Left lung (tissue), 10 donors: ENCODE data around the gene NFATC4. TPM values are rescaled to one million over a fixed set of nuclear protein-coding genes. Genes with fewer than 3 reads are reported as not detected.
A peak's percentile ranks its signal among the peaks of the same experiment; 100 is the strongest.

Experiments
- ATAC-seq: fragments of 200-7000 bp; cut with Tn5 transposase; one replicate; pipeline ENCODE4 v1.9.1; 2020; ENCODE audit warnings: moderate library complexity
- DNase-seq, 4 donors: peaks; one replicate each; pipeline ENCODE4 v3.0.0-alpha.2; 2013 to 2020
- H3K27ac ChIP-seq, 2 donors: fragments of 200-600 bp; sonication (generic) in 1 of 2; one replicate each; pipeline versions ENCODE4 v1.5.0 to v1.8.0; 2020 to 2021
- H3K27me3 ChIP-seq, 2 donors: fragments of 200-600 bp; sonication (generic) in 1 of 2; one replicate each; pipeline versions ENCODE4 v1.5.0 to v1.8.0; 2020 to 2021
- H3K36me3 ChIP-seq, 2 donors: fragments of 200-600 bp; sonication (generic) in 1 of 2; one replicate each; pipeline versions ENCODE4 v1.5.0 to v1.8.0; 2020 to 2021
- H3K4me1 ChIP-seq, 2 donors: fragments of 200-600 bp; one replicate each; pipeline ENCODE4 v1.8.0; 2021
- H3K4me3 ChIP-seq, 2 donors: fragments of 200-600 bp; sonication (generic) in 1 of 2; one replicate each; pipeline versions ENCODE4 v1.5.0 to v1.8.0; 2020 to 2021; ENCODE audit warnings: mild to moderate bottlenecking in 1 of 2
- H3K9me3 ChIP-seq, 2 donors: fragments of 200-600 bp; sonication (generic) in 1 of 2; one replicate each; pipeline versions ENCODE4 v1.5.0 to v1.8.0; 2020 to 2021
- intact Hi-C, 2 donors: fragments of 100-400 bp; cut with DNase I; formaldehyde crosslinking; loops; one replicate each; pipeline versions ENCODE4 v1.11.2 to v1.14.2; 2022
- polyA plus RNA-seq, 6 donors: library from polyadenylated mRNA; unstranded; fragments of 120-200 nt; gene quantifications; one replicate each; pipeline ENCODE4 v1.2.1, GENCODE V29; 2013; ENCODE audit not compliant: insufficient read length in 6 of 6
- total RNA-seq, 2 donors: library from RNA; stranded (reverse); fragmentation: NEBNext Ultra II Directional; extraction: Animal tissue kit (Norgen Biotek cat#: 25700); gene quantifications; one replicate each; pipeline ENCODE4 v1.2.1, GENCODE V29; 2021
- TF ChIP-seq, protein P1 (sequence below), 2 donors: fragments of 200-600 bp; sonication (generic) in 1 of 2; IDR thresholded peaks; one replicate each; pipeline versions ENCODE4 v1.5.0 to v1.8.0; 2021; ENCODE audit warnings: antibody characterized with exemption in 2 of 2
- donor health status: DM: no; HTN: yes; CAD: no.
- donor health status: DM: no; HTN: no; CAD: no.

The NFATC4 gene
- total and polyA plus RNA-seq, 8 donors: 39.4 to 102 (median 81.1) TPM

GRCh38 chr14:24422694-24423601, 55.0 kb downstream of the NFATC4 start:
- intact Hi-C loops: no loop called here
- Histone ChIP-seq H3K9me3 (no peaks in the 10 kb centered on the region), H3K27ac (no peak overlapping the region), H3K4me1 (peaks cover 5 to 32% of the 10 kb centered on the region in 2 donors), H3K4me3 (no peak overlapping the region), H3K27me3 (no peaks in the 10 kb centered on the region), H3K36me3 (no peaks in the 10 kb centered on the region)
- DNase-seq: no peak
- TF ChIP-seq, protein P1, sequence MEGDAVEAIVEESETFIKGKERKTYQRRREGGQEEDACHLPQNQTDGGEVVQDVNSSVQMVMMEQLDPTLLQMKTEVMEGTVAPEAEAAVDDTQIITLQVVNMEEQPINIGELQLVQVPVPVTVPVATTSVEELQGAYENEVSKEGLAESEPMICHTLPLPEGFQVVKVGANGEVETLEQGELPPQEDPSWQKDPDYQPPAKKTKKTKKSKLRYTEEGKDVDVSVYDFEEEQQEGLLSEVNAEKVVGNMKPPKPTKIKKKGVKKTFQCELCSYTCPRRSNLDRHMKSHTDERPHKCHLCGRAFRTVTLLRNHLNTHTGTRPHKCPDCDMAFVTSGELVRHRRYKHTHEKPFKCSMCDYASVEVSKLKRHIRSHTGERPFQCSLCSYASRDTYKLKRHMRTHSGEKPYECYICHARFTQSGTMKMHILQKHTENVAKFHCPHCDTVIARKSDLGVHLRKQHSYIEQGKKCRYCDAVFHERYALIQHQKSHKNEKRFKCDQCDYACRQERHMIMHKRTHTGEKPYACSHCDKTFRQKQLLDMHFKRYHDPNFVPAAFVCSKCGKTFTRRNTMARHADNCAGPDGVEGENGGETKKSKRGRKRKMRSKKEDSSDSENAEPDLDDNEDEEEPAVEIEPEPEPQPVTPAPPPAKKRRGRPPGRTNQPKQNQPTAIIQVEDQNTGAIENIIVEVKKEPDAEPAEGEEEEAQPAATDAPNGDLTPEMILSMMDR (IDR thresholded peaks at IDR 0.05): no peak
- ATAC-seq: no peak

DNA sequence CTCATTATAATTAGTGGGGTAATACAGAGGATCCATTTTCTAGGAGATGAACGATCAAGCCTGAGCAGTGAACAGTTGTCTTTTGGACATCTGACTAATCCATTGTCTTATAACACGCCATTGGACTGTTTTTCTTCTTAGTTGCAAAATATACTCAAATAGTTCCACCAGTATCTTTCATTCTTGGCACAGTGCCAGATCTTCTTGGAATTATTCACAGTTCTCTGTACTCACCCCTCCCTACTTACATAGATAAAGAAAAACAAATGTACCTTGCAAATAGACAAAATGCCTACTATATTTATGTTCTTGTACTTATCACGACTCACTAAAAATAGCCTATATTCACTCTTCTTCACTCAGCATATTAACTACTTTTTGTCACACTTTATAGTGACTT, 57.7 kb downstream of the NFATC4 start:
- intact Hi-C loops: no loop called here
- peaks cover 10 to 40% of the 10 kb centered on the region in 2 donors for H3K4me1 ChIP-seq
- no peak overlapping the region for H3K4me3 ChIP-seq
- H3K36me3 ChIP-seq: no peaks in the 10 kb centered on the region
- TF ChIP-seq, protein P1 (IDR thresholded peaks at IDR 0.05): no peak
- no peaks in the 10 kb centered on the region for H3K27me3 ChIP-seq
- H3K27ac ChIP-seq: peak overlapping the region; percentile 67 to 68
- no peak for ATAC-seq
- peak in 1 of 4 donors; percentile 64 for DNase-seq
- H3K9me3 ChIP-seq: no peaks in the 10 kb centered on the region

- no peaks in the 10 kb centered on the region for H3K27me3 ChIP-seq
- no peak overlapping the region for H3K4me3 ChIP-seq
- H3K27ac ChIP-seq: peak overlapping the region in 1 of 2 donors; percentile 67
- TF ChIP-seq, protein P1 (IDR thresholded peaks at IDR 0.05): no peak
- DNase-seq (no peak), ATAC-seq (no peak)
- peaks cover 15 to 46% of the 10 kb centered on the region in 2 donors for H3K4me1 ChIP-seq
- no peaks in the 10 kb centered on the region for H3K9me3 ChIP-seq
- H3K36me3 ChIP-seq: no peaks in the 10 kb centered on the region
- intact Hi-C loops: no loop called here
These were observed 58.3 kb downstream of the NFATC4 start for GRCh38 chr14:24426150-24426911.

- Histone ChIP-seq H3K27ac (no peak overlapping the region), H3K9me3 (no peaks in the 10 kb centered on the region), H3K36me3 (peaks cover 0 to 1% of the 10 kb centered on the region in 2 donors), H3K4me1 (peaks cover 22 to 53% of the 10 kb centered on the region in 2 donors), H3K4me3 (no peak overlapping the region), H3K27me3 (no peaks in the 10 kb centered on the region)
- no peak for DNase-seq
- intact Hi-C loops: no loop called here
- TF ChIP-seq, protein P1 (IDR thresholded peaks at IDR 0.05): no peak
- no peak for ATAC-seq
These were observed 59.0 kb downstream of the NFATC4 start for GRCh38 chr14:24426912-24427536.
